Stimulated activated CD4-positive, alpha-beta T cell treated with anti-CD3 and anti-CD28 coated beads, TNF-alpha, amount 100 ng/mL, for 4 hours (primary cell): ENCODE measurements around the gene PROX1.

ENCODE experiments used
- DNase-seq, 3 experiments: peaks; one replicate each; pipeline ENCODE4 v3.0.0-alpha.2; 2020; ENCODE audit warnings: low read depth in 3 of 3

The PROX1 gene

GRCh38 chr1:213987927-213988506 lies at the start of gene PROX1:
Gene PROX1, plus strand, starts transcription at chr1:213987973. Its CDS starts 8,563 bp downstream, at chr1:213996536.
- DNase-seq, result no peak

- DNase-seq, result no peak
Observed at GRCh38 chr1:213938776-213939175, 49.0 kb upstream of the PROX1 start.

GRCh38 chr1:213939888-213940287 lies 47.9 kb upstream of the PROX1 start:
- no peak for DNase-seq

GRCh38 chr1:213940947-213941346 lies 46.8 kb upstream of the PROX1 start:
- DNase-seq, result no peak

GRCh38 chr1:213942061-213942460 lies 45.7 kb upstream of the PROX1 start:
- no peak for DNase-seq

GRCh38 chr1:213947200-213947801 lies 40.5 kb upstream of the PROX1 start:
- DNase-seq, result no peak

- no peak for DNase-seq
Observed at GRCh38 chr1:213951876-213952275, 35.9 kb upstream of the PROX1 start.

GRCh38 chr1:213953806-213954205 lies 34.0 kb upstream of the PROX1 start:
- no peak for DNase-seq

GRCh38 chr1:213956295-213956770 lies 31.4 kb upstream of the PROX1 start:
- DNase-seq, result no peak

GRCh38 chr1:213958346-213958745 lies 29.4 kb upstream of the PROX1 start:
- DNase-seq, result no peak

- DNase-seq, result no peak
Observed at GRCh38 chr1:213960963-213961362, 26.8 kb upstream of the PROX1 start.

GRCh38 chr1:213962508-213962907 lies 25.3 kb upstream of the PROX1 start:
- DNase-seq, result no peak

GRCh38 chr1:213966122-213966521 lies 21.7 kb upstream of the PROX1 start:
- DNase-seq, result no peak

- DNase-seq, result no peak
Observed at GRCh38 chr1:213968146-213968825, 19.5 kb upstream of the PROX1 start.

GRCh38 chr1:213969958-213970555 lies 17.7 kb upstream of the PROX1 start:
- no peak for DNase-seq

GRCh38 chr1:213972141-213972540 lies 15.6 kb upstream of the PROX1 start:
- no peak for DNase-seq

GRCh38 chr1:213973129-213973528 lies 14.6 kb upstream of the PROX1 start:
- no peak for DNase-seq

- DNase-seq, result no peak
Observed at GRCh38 chr1:213976665-213977485, 10.9 kb upstream of the PROX1 start.

GRCh38 chr1:213977486-213977842 lies 10.3 kb upstream of the PROX1 start:
- DNase-seq, result no peak

GRCh38 chr1:213977909-213978308 lies 9.9 kb upstream of the PROX1 start:
- no peak for DNase-seq

- no peak for DNase-seq
Observed at GRCh38 chr1:213979751-213980586, 7.8 kb upstream of the PROX1 start.
